GM18517 (cell line): Measurements from ENCODE around the gene PNPLA5.
"Not testable (repeated sequence)": the region's sequence is repeated elsewhere in the genome, so short reads cannot be mapped to it uniquely, and the experiment has no call there.

Experiments
- ATAC-seq: cut with Tn5 transposase; IDR thresholded peaks from one replicate; pipeline ENCODE4 v1.9.1; 2021; ENCODE audit warnings: mild to moderate bottlenecking, moderate library complexity; ENCODE audit not compliant: unreplicated experiment

PNPLA5 gene

GRCh38 chr22:43891360-43892182 lies at the start of gene PNPLA5:
Gene PNPLA5 (minus strand): TSS chr22:43892013. CDS start chr22:43891880, 133 bp downstream.
- no peak for ATAC-seq

GRCh38 chr22:43941449-43941848 lies 49.6 kb upstream of the PNPLA5 start:
- no peak for ATAC-seq

GRCh38 chr22:43931771-43932170 lies 40.0 kb upstream of the PNPLA5 start:
- no peak for ATAC-seq

GRCh38 chr22:43928908-43929307 lies 37.1 kb upstream of the PNPLA5 start:
- no peak for ATAC-seq

- no peak for ATAC-seq
These were observed 36.7 kb upstream of the PNPLA5 start for GRCh38 chr22:43928468-43928867.

- no peak for ATAC-seq
These were observed 34.5 kb upstream of the PNPLA5 start for GRCh38 chr22:43926349-43926710.

GRCh38 chr22:43925433-43926348 lies 33.9 kb upstream of the PNPLA5 start:
- ATAC-seq, result no peak

- ATAC-seq, result no peak
These were observed 33.1 kb upstream of the PNPLA5 start for GRCh38 chr22:43924877-43925276.

- ATAC-seq, result no peak
These were observed 32.0 kb upstream of the PNPLA5 start, which contains the start of gene PNPLA3 for GRCh38 chr22:43923631-43924464. Gene PNPLA3 (plus strand): TSS chr22:43923805. CDS start chr22:43923912, 107 bp downstream.

GRCh38 chr22:43923191-43923590 lies 31.4 kb upstream of the PNPLA5 start:
- no peak for ATAC-seq

GRCh38 chr22:43922123-43922522 lies 30.3 kb upstream of the PNPLA5 start:
- no peak for ATAC-seq

GRCh38 chr22:43921370-43921769 lies 29.6 kb upstream of the PNPLA5 start:
- no peak for ATAC-seq

- ATAC-seq, result no peak
These were observed 27.5 kb upstream of the PNPLA5 start for GRCh38 chr22:43919106-43919973.

GRCh38 chr22:43917521-43917920 lies 25.7 kb upstream of the PNPLA5 start:
- ATAC-seq, result no peak

- no peak for ATAC-seq
These were observed 19.5 kb upstream of the PNPLA5 start for GRCh38 chr22:43911351-43911750.

GRCh38 chr22:43910178-43910695 lies 18.4 kb upstream of the PNPLA5 start:
- ATAC-seq, result no peak

GRCh38 chr22:43909708-43910107 lies 17.9 kb upstream of the PNPLA5 start:
- ATAC-seq, result no peak

GRCh38 chr22:43905681-43906080 lies 13.9 kb upstream of the PNPLA5 start:
- no peak for ATAC-seq

- not testable (repeated sequence) for ATAC-seq
These were observed 12.6 kb upstream of the PNPLA5 start for GRCh38 chr22:43904412-43904811.

- ATAC-seq, result not testable (repeated sequence)
These were observed 11.2 kb upstream of the PNPLA5 start for GRCh38 chr22:43903033-43903432.
